Nucleus accumbens (tissue), 56 donors: ENCODE measurements around the gene HIVEP2.

ENCODE experiments used
- DNase-seq, 56 donors: peaks; one replicate each; lab custom pipeline; 2025; lab: John Stamatoyannopoulos, UW

The HIVEP2 gene

GRCh38 chr6:142845624-142846458 is 99.1 kb downstream of the HIVEP2 start:
- peak in 53 of 56 donors; percentile 21 to 90 (median 70) for DNase-seq

GRCh38 chr6:142845143-142845571 is 99.8 kb downstream of the HIVEP2 start:
- DNase-seq: no peak

- DNase-seq: no peak
Measured at GRCh38 chr6:142844065-142844755, 100.8 kb downstream of the HIVEP2 start.

GRCh38 chr6:142843361-142843760 is 101.6 kb downstream of the HIVEP2 start:
- no peak for DNase-seq

- no peak for DNase-seq
Measured at GRCh38 chr6:142842418-142843261, 102.3 kb downstream of the HIVEP2 start.

- no peak for DNase-seq
Measured at GRCh38 chr6:142841915-142842314, 103.1 kb downstream of the HIVEP2 start.

- DNase-seq: no peak
Measured at GRCh38 chr6:142839686-142840040, 105.3 kb downstream of the HIVEP2 start.

GRCh38 chr6:142838821-142839685 is 105.9 kb downstream of the HIVEP2 start:
- DNase-seq: no peak

GRCh38 chr6:142835787-142836535 is 109.0 kb downstream of the HIVEP2 start:
- no peak for DNase-seq

GRCh38 chr6:142834853-142835252 is 110.1 kb downstream of the HIVEP2 start:
- no peak for DNase-seq

GRCh38 chr6:142833798-142834197 is 111.2 kb downstream of the HIVEP2 start:
- DNase-seq: no peak

GRCh38 chr6:142833054-142833453 is 111.9 kb downstream of the HIVEP2 start:
- no peak for DNase-seq

GRCh38 chr6:142830807-142831206 is 114.2 kb downstream of the HIVEP2 start:
- DNase-seq: no peak

- DNase-seq: no peak
Measured at GRCh38 chr6:142830116-142830710, 114.8 kb downstream of the HIVEP2 start.

GRCh38 chr6:142829556-142829955 is 115.4 kb downstream of the HIVEP2 start:
- DNase-seq: no peak

GRCh38 chr6:142827991-142828390 is 117.0 kb downstream of the HIVEP2 start:
- DNase-seq: no peak

GRCh38 chr6:142827369-142827768 is 117.6 kb downstream of the HIVEP2 start:
- no peak for DNase-seq

- DNase-seq: no peak
Measured at GRCh38 chr6:142825760-142826159, 119.2 kb downstream of the HIVEP2 start.

GRCh38 chr6:142824426-142824825 is 120.5 kb downstream of the HIVEP2 start:
- DNase-seq: no peak
